ENCODE data around the gene CSNK1G2. TPM values are rescaled to one million over a fixed set of nuclear protein-coding genes. Genes with fewer than 3 reads are reported as not detected.

Gene CSNK1G2
- total RNA-seq, 3 donors from 2014 or later = 31.5 to 76.7 (median 68.2) TPM

GRCh38 chr19:1947651-1948209 lies 6.8 kb downstream of the CSNK1G2 start:
- Histone ChIP-seq H3K4me1 (peaks cover 5 to 12% of the 10 kb centered on the region in 2 donors), H3K4me3 (no peak overlapping the region), H3K27ac (no peak overlapping the region), H3K27me3 (no peaks in the 10 kb centered on the region), H3K9me3 (no peaks in the 10 kb centered on the region), H3K36me3 (no peaks in the 10 kb centered on the region)
- no peak for DNase-seq (ENCODE audit: low spot score in 2 of 2)
- TF ChIP-seq POLR2AphosphoS5 (IDR thresholded peaks at IDR 0.05) (no peak), POLR2A (IDR thresholded peaks at IDR 0.05) (no peak), CTCF (IDR thresholded peaks at IDR 0.05) (no peak)
- intact Hi-C loops (cut with DNase I; ENCODE audit: low total_unique reads) = no loop called here

- Histone ChIP-seq H3K9me3 (no peaks in the 10 kb centered on the region), H3K4me1 (no peaks in the 10 kb centered on the region), H3K27ac (no peak overlapping the region), H3K27me3 (no peaks in the 10 kb centered on the region), H3K36me3 (no peaks in the 10 kb centered on the region), H3K4me3 (no peak overlapping the region)
- DNase-seq (ENCODE audit: low spot score in 2 of 2) = no peak
- TF ChIP-seq POLR2A (IDR thresholded peaks at IDR 0.05) = no peak
- TF ChIP-seq CTCF (IDR thresholded peaks at IDR 0.05) = no peak
- no peak for TF ChIP-seq POLR2AphosphoS5 (IDR thresholded peaks at IDR 0.05)
- intact Hi-C loops (cut with DNase I; ENCODE audit: low total_unique reads) = loop anchor here (1.0 kb wide), 1 partner anchor 37 kb away; no protein-coding TSS in a partner anchor
These were observed 8.5 kb downstream of the CSNK1G2 start for GRCh38 chr19:1949304-1950101.

- H3K27ac ChIP-seq = no peak overlapping the region
- H3K4me3 ChIP-seq = no peak overlapping the region
- DNase-seq (ENCODE audit: low spot score in 2 of 2) = no peak
- no peaks in the 10 kb centered on the region for H3K27me3 ChIP-seq
- H3K9me3 ChIP-seq = no peaks in the 10 kb centered on the region
- H3K4me1 ChIP-seq = no peaks in the 10 kb centered on the region
- TF ChIP-seq POLR2AphosphoS5 (IDR thresholded peaks at IDR 0.05) (no peak), POLR2A (IDR thresholded peaks at IDR 0.05) (no peak), CTCF (IDR thresholded peaks at IDR 0.05) (no peak)
- no peaks in the 10 kb centered on the region for H3K36me3 ChIP-seq
- intact Hi-C loops (cut with DNase I; ENCODE audit: low total_unique reads) = loop anchor here (1.0 kb wide), 1 partner anchor 36 kb away; no protein-coding TSS in a partner anchor
These were observed 9.7 kb downstream of the CSNK1G2 start for GRCh38 chr19:1950640-1951039.

GRCh38 chr19:1952635-1953034 lies 11.7 kb downstream of the CSNK1G2 start:
- Histone ChIP-seq H3K4me3 (no peak overlapping the region), H3K9me3 (no peaks in the 10 kb centered on the region), H3K36me3 (no peaks in the 10 kb centered on the region), H3K27me3 (no peaks in the 10 kb centered on the region), H3K4me1 (no peaks in the 10 kb centered on the region), H3K27ac (no peak overlapping the region)
- DNase-seq (ENCODE audit: low spot score in 2 of 2) = no peak
- intact Hi-C loops (cut with DNase I; ENCODE audit: low total_unique reads) = no loop called here
- TF ChIP-seq POLR2AphosphoS5 (IDR thresholded peaks at IDR 0.05) = no peak
- TF ChIP-seq POLR2A (IDR thresholded peaks at IDR 0.05) = no peak
- no peak for TF ChIP-seq CTCF (IDR thresholded peaks at IDR 0.05)

GRCh38 chr19:1953037-1953436 lies 12.1 kb downstream of the CSNK1G2 start:
- no peak for DNase-seq (ENCODE audit: low spot score in 2 of 2)
- TF ChIP-seq CTCF (IDR thresholded peaks at IDR 0.05) = no peak
- no peak for TF ChIP-seq POLR2AphosphoS5 (IDR thresholded peaks at IDR 0.05)
- no peak for TF ChIP-seq POLR2A (IDR thresholded peaks at IDR 0.05)

More at GRCh38 chr19:1953037-1953436, 12.1 kb downstream of the CSNK1G2 start:
- intact Hi-C loops (cut with DNase I; ENCODE audit: low total_unique reads) = no loop called here
- Histone ChIP-seq H3K27me3 (no peaks in the 10 kb centered on the region), H3K9me3 (no peaks in the 10 kb centered on the region), H3K4me3 (no peak overlapping the region), H3K36me3 (no peaks in the 10 kb centered on the region), H3K4me1 (no peaks in the 10 kb centered on the region), H3K27ac (no peak overlapping the region)
